Activated T-helper 2 cell treated with anti-CD3 and anti-CD28 coated beads, Interferon-gamma antibody, Interleukin-2, Interleukin-4, amounts not matched to agents 10 μg/mL and 5 μg/mL and 100 μg/mL, durations not matched to agents 14 hours and 24 hours and 36 hours (primary cell): ENCODE measurements around the gene KCNQ5. TPM values are rescaled to one million over a fixed set of nuclear protein-coding genes. Genes with fewer than 3 reads are reported as not detected.

Source experiments
- DNase-seq: peaks from one replicate; pipeline ENCODE4 v3.0.0; 2021; ENCODE audit warnings: low spot score
- H3K27ac Mint-ChIP-seq: one replicate; pipeline ENCODE4 v1.8.0; 2021; ENCODE audit warnings: mixed read lengths
- H3K27me3 Mint-ChIP-seq: one replicate; pipeline ENCODE4 v1.8.0; 2021; ENCODE audit warnings: low read depth, mixed read lengths
- H3K36me3 Mint-ChIP-seq: one replicate; pipeline ENCODE4 v1.8.0; 2021; ENCODE audit warnings: low read depth, mixed read lengths
- H3K4me1 Mint-ChIP-seq: one replicate; pipeline ENCODE4 v1.8.0; 2021; ENCODE audit warnings: low read depth, mixed read lengths
- H3K4me3 Mint-ChIP-seq: one replicate; pipeline ENCODE4 v1.8.0; 2021; ENCODE audit warnings: low read depth, mild to moderate bottlenecking, moderate library complexity, mixed read lengths
- H3K9me3 Mint-ChIP-seq: one replicate; pipeline ENCODE4 v1.8.0; 2021; ENCODE audit warnings: mixed read lengths
- intact Hi-C: fragments of 100-400 bp; cut with micrococcal nuclease; formaldehyde crosslinking; loops from one replicate; pipeline ENCODE4 v1.15.1; 2023
- total RNA-seq: library from RNA; stranded (reverse); gene quantifications from 2 replicates; pipeline ENCODE4 v1.2.3, GENCODE V29; 2022

The KCNQ5 gene
- total RNA-seq, 1 donor from 2014 or later, result 15.3 TPM

- Mint-ChIP-seq H3K27ac (no peak overlapping the region), H3K4me1 (no peaks in the 10 kb centered on the region), H3K27me3 (no peaks in the 10 kb centered on the region), H3K4me3 (no peak overlapping the region), H3K36me3 (peaks cover 7% of the 10 kb centered on the region), H3K9me3 (peaks cover 17% of the 10 kb centered on the region)
- intact Hi-C loops, result no loop called here
- DNase-seq, result no peak
These were observed 419.2 kb downstream of the KCNQ5 start for GRCh38 chr6:73041051-73041450.

GRCh38 chr6:73042892-73043291, 421.0 kb downstream of the KCNQ5 start:
- H3K36me3 Mint-ChIP-seq, result peaks cover 7% of the 10 kb centered on the region
- intact Hi-C loops, result no loop called here
- H3K4me3 Mint-ChIP-seq, result no peak overlapping the region
- DNase-seq, result no peak
- H3K9me3 Mint-ChIP-seq, result peaks cover 17% of the 10 kb centered on the region
- no peaks in the 10 kb centered on the region for H3K27me3 Mint-ChIP-seq
- H3K4me1 Mint-ChIP-seq, result no peaks in the 10 kb centered on the region
- no peak overlapping the region for H3K27ac Mint-ChIP-seq

- H3K4me3 Mint-ChIP-seq, result no peak overlapping the region
- no peaks in the 10 kb centered on the region for H3K4me1 Mint-ChIP-seq
- peaks cover 7% of the 10 kb centered on the region for H3K36me3 Mint-ChIP-seq
- intact Hi-C loops, result no loop called here
- no peak for DNase-seq
- H3K9me3 Mint-ChIP-seq, result peaks cover 17% of the 10 kb centered on the region
- no peak overlapping the region for H3K27ac Mint-ChIP-seq
- H3K27me3 Mint-ChIP-seq, result no peaks in the 10 kb centered on the region
These were observed 421.6 kb downstream of the KCNQ5 start for GRCh38 chr6:73043446-73043845.

- Mint-ChIP-seq H3K4me1 (no peaks in the 10 kb centered on the region), H3K27me3 (no peaks in the 10 kb centered on the region), H3K9me3 (no peaks in the 10 kb centered on the region), H3K27ac (no peak overlapping the region), H3K4me3 (no peak overlapping the region), H3K36me3 (peaks cover 7% of the 10 kb centered on the region)
- DNase-seq, result no peak
- intact Hi-C loops, result no loop called here
These were observed 423.7 kb downstream of the KCNQ5 start for GRCh38 chr6:73045609-73046008.

GRCh38 chr6:73047801-73048200, 425.9 kb downstream of the KCNQ5 start:
- no peaks in the 10 kb centered on the region for H3K4me1 Mint-ChIP-seq
- intact Hi-C loops, result no loop called here
- peaks cover 7% of the 10 kb centered on the region for H3K36me3 Mint-ChIP-seq
- no peak for DNase-seq
- no peaks in the 10 kb centered on the region for H3K27me3 Mint-ChIP-seq
- no peak overlapping the region for H3K27ac Mint-ChIP-seq
- no peaks in the 10 kb centered on the region for H3K9me3 Mint-ChIP-seq
- H3K4me3 Mint-ChIP-seq, result no peak overlapping the region

- Mint-ChIP-seq H3K36me3 (no peaks in the 10 kb centered on the region), H3K27ac (no peak overlapping the region), H3K9me3 (no peaks in the 10 kb centered on the region), H3K4me1 (no peaks in the 10 kb centered on the region), H3K27me3 (no peaks in the 10 kb centered on the region), H3K4me3 (no peak overlapping the region)
- DNase-seq, result no peak
- intact Hi-C loops, result no loop called here
These were observed 428.2 kb downstream of the KCNQ5 start for GRCh38 chr6:73049971-73050594.

GRCh38 chr6:73050706-73051105, 428.8 kb downstream of the KCNQ5 start:
- Mint-ChIP-seq H3K36me3 (no peaks in the 10 kb centered on the region), H3K9me3 (no peaks in the 10 kb centered on the region), H3K27me3 (no peaks in the 10 kb centered on the region), H3K4me3 (no peak overlapping the region), H3K4me1 (no peaks in the 10 kb centered on the region), H3K27ac (no peak overlapping the region)
- DNase-seq, result no peak
- intact Hi-C loops, result no loop called here

- no peak overlapping the region for H3K4me3 Mint-ChIP-seq
- no peaks in the 10 kb centered on the region for H3K36me3 Mint-ChIP-seq
- DNase-seq, result no peak
- no peak overlapping the region for H3K27ac Mint-ChIP-seq
- H3K9me3 Mint-ChIP-seq, result peaks cover 2% of the 10 kb centered on the region
- H3K4me1 Mint-ChIP-seq, result no peaks in the 10 kb centered on the region
- H3K27me3 Mint-ChIP-seq, result no peaks in the 10 kb centered on the region
- intact Hi-C loops, result no loop called here
These were observed 429.3 kb downstream of the KCNQ5 start for GRCh38 chr6:73051147-73051546.

GRCh38 chr6:73054958-73055357, 433.1 kb downstream of the KCNQ5 start:
- H3K9me3 Mint-ChIP-seq, result peaks cover 2% of the 10 kb centered on the region
- H3K4me1 Mint-ChIP-seq, result no peaks in the 10 kb centered on the region
- DNase-seq, result no peak
- no peaks in the 10 kb centered on the region for H3K36me3 Mint-ChIP-seq
- no peak overlapping the region for H3K4me3 Mint-ChIP-seq
- intact Hi-C loops, result no loop called here
- H3K27ac Mint-ChIP-seq, result no peak overlapping the region
- H3K27me3 Mint-ChIP-seq, result no peaks in the 10 kb centered on the region

- H3K27ac Mint-ChIP-seq, result no peak overlapping the region
- no peak for DNase-seq
- no peaks in the 10 kb centered on the region for H3K4me1 Mint-ChIP-seq
- H3K27me3 Mint-ChIP-seq, result no peaks in the 10 kb centered on the region
- peaks cover 2% of the 10 kb centered on the region for H3K9me3 Mint-ChIP-seq
- H3K36me3 Mint-ChIP-seq, result no peaks in the 10 kb centered on the region
- intact Hi-C loops, result no loop called here
- no peak overlapping the region for H3K4me3 Mint-ChIP-seq
These were observed 436.9 kb downstream of the KCNQ5 start for GRCh38 chr6:73058736-73059135.

GRCh38 chr6:73062130-73062529, 440.3 kb downstream of the KCNQ5 start:
- no peaks in the 10 kb centered on the region for H3K9me3 Mint-ChIP-seq
- H3K4me1 Mint-ChIP-seq, result no peaks in the 10 kb centered on the region
- no peak overlapping the region for H3K4me3 Mint-ChIP-seq
- H3K27ac Mint-ChIP-seq, result no peak overlapping the region
- intact Hi-C loops, result no loop called here
- no peak for DNase-seq
- no peaks in the 10 kb centered on the region for H3K36me3 Mint-ChIP-seq
- H3K27me3 Mint-ChIP-seq, result no peaks in the 10 kb centered on the region

- H3K4me3 Mint-ChIP-seq, result no peak overlapping the region
- H3K36me3 Mint-ChIP-seq, result no peaks in the 10 kb centered on the region
- no peaks in the 10 kb centered on the region for H3K4me1 Mint-ChIP-seq
- intact Hi-C loops, result no loop called here
- no peak overlapping the region for H3K27ac Mint-ChIP-seq
- DNase-seq, result no peak
- no peaks in the 10 kb centered on the region for H3K9me3 Mint-ChIP-seq
- H3K27me3 Mint-ChIP-seq, result no peaks in the 10 kb centered on the region
These were observed 441.0 kb downstream of the KCNQ5 start for GRCh38 chr6:73062837-73063236.

- Mint-ChIP-seq H3K36me3 (no peaks in the 10 kb centered on the region), H3K27ac (no peak overlapping the region), H3K27me3 (no peaks in the 10 kb centered on the region), H3K4me3 (no peak overlapping the region), H3K9me3 (no peaks in the 10 kb centered on the region), H3K4me1 (no peaks in the 10 kb centered on the region)
- intact Hi-C loops, result no loop called here
- no peak for DNase-seq
These were observed 442.4 kb downstream of the KCNQ5 start for GRCh38 chr6:73064266-73064665.

GRCh38 chr6:73073238-73073637, 451.4 kb downstream of the KCNQ5 start:
- intact Hi-C loops, result no loop called here
- no peaks in the 10 kb centered on the region for H3K36me3 Mint-ChIP-seq
- H3K27me3 Mint-ChIP-seq, result no peaks in the 10 kb centered on the region
- H3K9me3 Mint-ChIP-seq, result no peaks in the 10 kb centered on the region
- no peak for DNase-seq
- H3K4me3 Mint-ChIP-seq, result no peak overlapping the region
- no peak overlapping the region for H3K27ac Mint-ChIP-seq
- H3K4me1 Mint-ChIP-seq, result no peaks in the 10 kb centered on the region
